ENCODE results near the gene NME3. TPM values are rescaled to one million over a fixed set of nuclear protein-coding genes. Genes with fewer than 3 reads are reported as not detected.

The NME3 gene
- total RNA-seq, 4 donors from 2014 or later: 35.3 to 208 (median 59.7) TPM

DNA sequence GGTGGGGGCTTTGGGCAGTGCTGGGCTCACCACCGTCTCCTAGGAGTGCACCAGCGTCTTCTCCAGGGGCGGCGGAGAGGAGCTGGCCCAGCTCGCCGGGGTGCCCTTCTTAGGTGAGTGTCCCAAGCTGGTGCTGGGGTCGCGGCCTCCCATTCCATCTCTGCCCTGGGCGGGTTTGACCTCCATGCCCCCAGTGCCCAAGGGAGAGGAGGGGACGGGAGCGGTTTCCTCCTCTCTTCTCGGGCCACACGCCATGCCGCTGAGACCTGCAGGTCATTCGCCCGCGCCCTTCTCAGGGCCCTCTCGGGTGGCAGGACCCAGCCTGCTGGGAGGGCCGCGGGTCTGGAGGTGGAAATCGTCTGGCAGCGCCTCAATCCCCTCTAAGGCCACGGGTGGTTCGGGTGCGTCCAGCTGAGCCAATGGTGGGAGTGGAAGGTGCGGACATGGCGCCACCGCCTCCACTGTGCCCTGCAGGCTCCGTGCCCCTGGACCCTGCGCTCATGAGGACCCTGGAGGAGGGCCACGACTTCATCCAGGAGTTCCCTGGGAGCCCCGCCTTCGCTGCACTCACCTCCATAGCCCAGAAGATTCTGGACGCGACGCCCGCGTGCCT, 16.9 kb upstream of the NME3 start:
- Histone ChIP-seq H3K27ac (no peak overlapping the region), H3K4me3 (no peak overlapping the region), H3K4me1 (no peaks in the 10 kb centered on the region), H3K36me3 (no peaks in the 10 kb centered on the region), H3K27me3 (no peaks in the 10 kb centered on the region), H3K9me3 (no peaks in the 10 kb centered on the region)
- TF ChIP-seq POLR2A (IDR thresholded peaks at IDR 0.05) (no peak), CTCF (IDR thresholded peaks at IDR 0.05) (no peak)
- peak in 1 of 2 donors; percentile 13 for DNase-seq
- intact Hi-C loops (cut with DNase I; ENCODE audit: low total_unique reads): no loop called here

GRCh38 chr16:1787322-1788094, 16.2 kb upstream of the NME3 start:
- intact Hi-C loops (cut with DNase I; ENCODE audit: low total_unique reads): no loop called here
- DNase-seq: peak in 1 of 2 donors; percentile 15
- Histone ChIP-seq H3K4me1 (no peaks in the 10 kb centered on the region), H3K27ac (no peak overlapping the region), H3K9me3 (no peaks in the 10 kb centered on the region), H3K27me3 (no peaks in the 10 kb centered on the region), H3K4me3 (no peak overlapping the region), H3K36me3 (no peaks in the 10 kb centered on the region)
- no peak for TF ChIP-seq CTCF (IDR thresholded peaks at IDR 0.05)
- no peak for TF ChIP-seq POLR2A (IDR thresholded peaks at IDR 0.05)

- Histone ChIP-seq H3K27me3 (no peaks in the 10 kb centered on the region), H3K9me3 (no peaks in the 10 kb centered on the region), H3K4me3 (no peak overlapping the region), H3K27ac (no peak overlapping the region), H3K4me1 (no peaks in the 10 kb centered on the region), H3K36me3 (no peaks in the 10 kb centered on the region)
- no peak for TF ChIP-seq POLR2A (IDR thresholded peaks at IDR 0.05)
- TF ChIP-seq CTCF (IDR thresholded peaks at IDR 0.05): no peak
- no peak for DNase-seq
- intact Hi-C loops (cut with DNase I; ENCODE audit: low total_unique reads): no loop called here
Measured at GRCh38 chr16:1787056-1787321, 15.6 kb upstream of the NME3 start.

GRCh38 chr16:1786242-1787055, 15.1 kb upstream of the NME3 start:
- intact Hi-C loops (cut with DNase I; ENCODE audit: low total_unique reads): no loop called here
- no peak overlapping the region for H3K27ac ChIP-seq
- no peaks in the 10 kb centered on the region for H3K9me3 ChIP-seq
- H3K36me3 ChIP-seq: no peaks in the 10 kb centered on the region
- peak in 1 of 2 donors; percentile 16 for DNase-seq
- no peak for TF ChIP-seq POLR2A (IDR thresholded peaks at IDR 0.05)
- no peaks in the 10 kb centered on the region for H3K27me3 ChIP-seq
- H3K4me1 ChIP-seq: peaks cover 0 to 2% of the 10 kb centered on the region in 2 donors
- H3K4me3 ChIP-seq: no peak overlapping the region

GRCh38 chr16:1785846-1786170, 14.5 kb upstream of the NME3 start:
- Histone ChIP-seq H3K27me3 (no peaks in the 10 kb centered on the region), H3K27ac (no peak overlapping the region), H3K36me3 (no peaks in the 10 kb centered on the region), H3K9me3 (no peaks in the 10 kb centered on the region), H3K4me1 (peaks cover 0 to 7% of the 10 kb centered on the region in 2 donors), H3K4me3 (no peak overlapping the region)
- DNase-seq: no peak
- intact Hi-C loops (cut with DNase I; ENCODE audit: low total_unique reads): no loop called here
- TF ChIP-seq POLR2A (IDR thresholded peaks at IDR 0.05): no peak
